ENCODE results near the gene TUBB8B.
"Not testable (repeated sequence)": the region's sequence is repeated elsewhere in the genome, so short reads cannot be mapped to it uniquely, and the experiment has no call there.

Gene TUBB8B

DNA sequence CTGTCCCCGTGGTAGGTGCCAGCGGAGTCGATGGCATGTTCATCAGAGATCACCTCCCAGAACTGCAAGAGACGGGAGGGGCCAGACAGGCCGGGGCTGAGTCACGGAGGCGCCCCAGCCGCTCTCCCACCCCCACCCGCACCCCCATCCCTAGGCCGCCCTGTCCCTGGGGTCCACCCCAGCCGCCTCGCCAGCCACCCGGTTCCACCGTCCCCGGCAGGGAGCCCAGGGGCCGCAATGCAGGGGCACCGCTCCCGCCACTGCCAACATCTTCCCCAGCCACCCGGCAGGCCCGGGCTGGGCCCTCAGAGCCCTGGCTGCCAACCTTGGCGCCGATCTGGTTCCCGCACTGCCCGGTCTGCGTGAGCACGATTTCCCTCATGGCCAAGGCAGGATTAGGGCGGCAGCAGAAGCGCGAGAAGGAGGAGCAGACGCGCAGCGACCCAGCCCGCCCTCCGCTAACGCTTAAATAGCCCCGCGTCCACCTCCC is at the start of gene TUBB8B:
Gene TUBB8B, minus strand, starts transcription at position 440 of the 490 bp plus-strand sequence. Its CDS starts 58 bp downstream, at position 382.
- not testable (repeated sequence) for DNase-seq (ENCODE audit: low spot score)

DNA sequence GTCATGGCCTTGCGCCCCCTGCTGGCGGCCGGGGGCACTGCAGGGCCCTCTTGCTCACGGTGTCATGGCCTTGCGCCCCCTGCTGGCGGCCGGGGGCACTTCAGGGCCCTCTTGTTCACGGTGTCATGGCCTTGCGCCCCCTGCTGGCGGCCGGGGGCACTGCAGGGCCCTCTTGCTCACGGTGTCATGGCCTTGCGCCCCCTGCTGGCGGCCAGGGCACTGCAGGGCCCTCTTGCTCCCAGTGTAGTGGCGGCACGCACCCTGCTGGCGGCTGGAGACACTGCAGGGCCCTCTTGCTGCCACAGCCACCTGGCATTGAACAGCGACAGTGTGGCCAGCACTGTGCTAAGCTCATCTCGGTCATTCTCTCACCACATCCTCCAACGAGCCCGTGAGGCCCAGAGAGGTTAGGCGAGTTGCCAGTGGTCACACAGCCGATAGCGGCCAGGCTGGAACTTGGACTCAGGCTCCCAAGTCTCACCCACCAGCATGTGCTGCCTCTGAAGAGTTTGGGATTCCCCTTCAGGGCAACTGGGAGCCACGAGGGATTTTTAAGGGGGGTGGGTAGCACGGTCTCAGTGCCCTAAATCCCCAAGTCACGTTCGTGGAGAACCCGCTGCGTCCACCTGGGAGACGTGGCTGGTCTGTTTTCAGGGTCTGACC is 48.0 kb upstream of the TUBB8B start:
- not testable (repeated sequence) for DNase-seq (ENCODE audit: low spot score)

DNA sequence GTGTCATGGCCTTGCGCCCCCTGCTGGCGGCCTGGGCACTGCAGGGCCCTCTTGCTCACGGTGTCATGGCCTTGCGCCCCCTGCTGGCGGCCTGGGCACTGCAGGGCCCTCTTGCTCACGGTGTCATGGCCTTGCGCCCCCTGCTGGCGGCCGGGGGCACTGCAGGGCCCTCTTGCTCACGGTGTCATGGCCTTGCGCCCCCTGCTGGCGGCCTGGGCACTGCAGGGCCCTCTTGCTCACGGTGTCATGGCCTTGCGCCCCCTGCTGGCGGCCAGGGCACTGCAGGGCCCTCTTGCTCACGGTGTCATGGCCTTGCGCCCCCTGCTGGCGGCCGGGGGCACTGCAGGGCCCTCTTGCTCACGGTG is 47.3 kb upstream of the TUBB8B start:
- not testable (repeated sequence) for DNase-seq (ENCODE audit: low spot score)

DNA sequence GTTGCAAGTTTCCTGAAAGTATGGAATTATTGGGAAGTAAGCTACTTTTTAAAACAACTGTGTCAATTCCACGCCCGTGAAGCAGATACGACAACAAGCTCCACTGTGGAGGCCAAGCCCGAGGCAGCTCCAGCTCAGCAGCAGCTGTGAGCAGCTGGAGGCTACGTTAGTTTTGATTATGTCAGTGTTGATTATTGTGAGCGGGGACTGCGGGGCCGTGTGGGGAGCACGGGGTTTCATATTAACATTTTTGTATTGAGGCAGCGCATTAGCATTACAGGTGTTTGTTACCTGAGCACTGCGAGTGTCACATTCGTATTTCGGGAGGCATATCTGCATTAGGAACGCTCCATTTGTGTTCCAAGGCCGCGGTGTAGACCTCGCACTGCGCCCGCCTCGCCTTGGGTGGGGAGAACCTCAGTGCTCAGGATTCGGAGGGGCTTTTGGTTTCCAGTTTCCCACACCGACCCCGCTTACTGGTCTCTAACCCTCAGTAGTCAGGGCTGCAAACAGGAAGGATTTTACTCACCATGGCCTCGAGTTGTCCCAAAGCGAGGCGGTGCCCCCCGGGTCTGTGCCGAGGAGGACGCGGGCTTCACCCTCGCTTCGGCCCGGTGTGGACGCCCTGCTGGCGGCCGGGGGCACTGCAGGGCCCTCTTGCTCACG is 46.8 kb upstream of the TUBB8B start:
- DNase-seq (ENCODE audit: low spot score): not testable (repeated sequence)

DNA sequence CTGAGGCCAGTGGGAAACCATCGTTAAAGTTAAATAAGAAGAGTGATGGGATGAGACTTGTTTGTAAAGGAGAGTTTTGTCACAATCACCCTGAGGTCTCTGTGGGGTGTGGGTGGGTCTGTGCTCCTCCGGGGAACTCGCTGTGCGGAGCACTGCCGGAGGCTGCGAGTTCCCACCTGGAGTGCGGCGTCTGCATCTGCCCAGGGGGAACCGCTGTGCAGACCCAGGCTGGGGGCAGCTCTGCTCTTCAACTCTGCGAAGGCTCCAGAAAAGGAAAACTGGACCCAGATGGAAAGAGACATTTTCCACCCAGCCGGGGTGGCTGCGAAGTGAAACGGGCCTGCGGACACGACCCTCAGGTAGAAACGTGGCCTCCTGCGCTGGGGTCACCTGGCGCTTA is 46.2 kb upstream of the TUBB8B start:
- not testable (repeated sequence) for DNase-seq (ENCODE audit: low spot score)

DNA sequence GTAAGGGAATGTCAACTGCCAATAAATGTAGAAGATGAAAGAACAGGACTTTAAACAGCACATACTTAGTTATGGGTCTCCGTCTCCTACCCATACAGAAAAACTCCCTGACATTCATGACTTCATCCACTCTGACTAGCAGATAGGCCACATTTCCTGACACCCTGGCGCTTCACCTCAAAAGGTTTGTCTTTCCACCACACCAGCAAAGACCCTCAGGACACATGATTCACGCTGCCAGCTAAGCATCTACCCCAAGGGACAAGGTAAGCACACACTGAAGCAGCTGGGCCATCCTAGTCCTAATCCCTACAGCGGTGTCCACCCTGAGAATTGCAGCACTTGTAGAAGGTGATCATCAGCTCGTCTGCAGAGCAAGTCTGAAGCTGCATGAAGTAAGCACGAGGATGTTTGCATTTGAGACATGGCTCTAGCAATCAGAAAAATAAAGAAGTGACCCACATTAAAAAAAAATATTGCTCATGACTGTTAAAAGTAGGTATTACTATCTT is 44.5 kb upstream of the TUBB8B start:
- not testable (repeated sequence) for DNase-seq (ENCODE audit: low spot score)

DNA sequence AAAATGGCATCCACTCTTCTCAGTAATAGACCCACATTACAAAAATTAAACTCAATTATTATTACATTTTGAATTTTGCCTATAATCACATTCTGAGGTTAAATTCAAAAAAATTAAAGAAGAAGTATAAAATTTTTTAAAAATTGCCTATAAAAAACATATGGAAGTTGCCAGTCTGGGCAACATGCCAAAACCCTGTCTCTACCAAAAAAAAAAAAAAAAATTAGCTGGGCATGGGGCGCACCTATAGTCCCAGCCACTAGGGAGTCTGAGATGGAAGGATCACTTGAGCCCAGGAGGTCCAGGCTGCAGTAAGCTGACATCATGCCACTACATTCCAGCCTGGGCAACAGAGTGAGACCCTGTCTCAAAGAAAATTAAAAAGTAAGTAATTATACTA is 42.1 kb upstream of the TUBB8B start:
- not testable (repeated sequence) for DNase-seq (ENCODE audit: low spot score)

DNA sequence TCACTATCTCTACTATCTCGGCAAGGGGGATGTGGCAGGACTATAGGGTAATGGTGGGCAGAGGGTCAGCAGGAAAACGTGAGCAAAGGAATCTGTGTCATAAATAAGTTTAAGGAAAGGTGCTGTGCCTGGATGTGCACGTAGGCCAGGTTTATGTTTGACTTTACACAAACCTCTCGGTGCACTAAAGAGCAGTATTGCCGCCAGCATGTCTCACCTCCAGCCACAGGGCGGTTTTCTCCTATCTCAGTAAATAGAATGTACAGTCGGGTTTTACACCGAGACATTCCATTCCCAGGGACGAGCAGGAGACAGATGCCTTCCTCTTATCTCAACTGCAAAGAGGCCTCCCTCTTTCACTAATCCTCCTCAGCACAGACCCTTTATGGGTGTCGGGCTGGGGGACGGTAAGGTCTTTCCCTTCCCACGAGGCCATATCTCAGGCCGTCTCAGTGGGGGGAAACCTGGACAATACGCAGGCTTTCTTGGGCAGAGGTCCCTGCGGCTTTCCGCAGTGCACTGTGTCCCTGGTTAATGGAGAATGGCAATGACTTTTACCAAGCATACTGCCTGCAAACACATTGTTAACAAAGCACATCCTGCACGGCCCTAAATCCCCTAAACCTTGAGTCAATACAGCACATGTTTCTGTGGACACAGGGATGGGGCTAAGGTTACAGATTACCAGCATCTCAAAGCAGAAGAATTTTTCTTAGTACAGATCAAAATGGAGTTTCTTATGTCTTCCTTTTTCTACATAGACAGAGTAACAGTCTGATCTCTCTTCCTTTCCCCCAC is 41.2 kb upstream of the TUBB8B start:
- not testable (repeated sequence) for DNase-seq (ENCODE audit: low spot score)

DNA sequence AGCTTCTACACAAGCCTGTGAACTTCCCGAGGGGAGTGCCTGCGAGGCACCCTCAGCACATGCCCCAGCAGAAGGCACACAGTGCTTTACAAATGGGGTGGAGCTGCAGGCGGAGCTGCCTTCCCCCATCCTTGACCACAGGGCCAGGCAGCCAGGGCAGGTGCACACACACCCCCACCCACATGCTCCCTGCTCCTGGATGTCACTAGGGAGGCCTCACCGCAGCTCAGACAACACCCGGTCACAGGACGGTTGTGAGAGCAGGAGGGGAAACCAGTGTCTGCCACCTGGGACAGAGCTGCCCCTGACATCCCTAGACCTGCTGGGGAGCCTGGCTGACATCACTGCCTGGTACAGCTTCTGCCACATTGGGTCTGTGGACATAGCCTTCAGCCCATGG is 39.7 kb upstream of the TUBB8B start:
- DNase-seq (ENCODE audit: low spot score): not testable (repeated sequence)

DNA sequence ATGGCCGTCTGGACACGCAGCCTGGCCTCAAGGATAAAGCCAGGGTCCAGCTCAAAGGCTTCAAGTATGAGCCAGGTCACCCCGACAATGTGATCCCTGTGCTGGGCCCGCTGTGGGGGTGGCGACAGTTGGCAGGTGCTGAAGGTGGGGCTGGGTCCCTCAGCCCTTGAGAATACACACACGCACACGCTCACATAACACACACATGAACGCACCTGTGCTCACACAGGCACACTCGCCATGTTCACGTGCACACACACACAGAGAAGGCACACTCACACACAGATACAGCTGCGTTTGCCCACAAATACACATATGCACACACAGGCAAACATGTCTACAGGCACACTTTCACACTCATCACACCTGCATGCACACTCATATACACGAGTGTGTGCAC is 35.4 kb upstream of the TUBB8B start:
- not testable (repeated sequence) for DNase-seq (ENCODE audit: low spot score)

DNA sequence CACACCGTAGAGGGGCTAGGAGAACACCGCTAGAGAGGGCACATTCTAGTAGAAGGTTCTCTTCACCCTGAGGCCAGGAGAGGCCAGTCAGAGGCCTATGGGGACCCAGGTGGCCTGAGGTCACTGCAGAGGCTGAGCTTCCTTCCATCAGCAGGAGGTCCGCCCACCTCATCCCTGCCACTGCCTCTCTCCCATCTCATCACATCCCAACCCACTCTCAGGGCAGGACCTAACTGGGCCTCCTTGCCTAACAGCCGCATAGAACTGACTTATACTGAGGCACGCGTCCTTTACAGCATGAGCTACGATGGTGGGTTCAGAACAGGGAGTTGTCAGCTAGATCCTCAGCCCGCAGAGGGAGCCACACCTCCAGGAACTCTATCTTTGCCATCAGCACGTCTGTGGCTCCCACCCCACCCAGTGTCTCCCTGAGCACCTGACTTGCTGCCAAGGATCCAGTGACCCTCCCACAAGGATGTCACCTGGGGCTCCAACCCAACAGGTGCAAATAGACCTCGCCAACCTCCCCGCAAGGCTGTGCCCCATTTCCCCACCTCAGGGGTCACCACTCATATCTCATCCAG is 33.3 kb upstream of the TUBB8B start:
- DNase-seq (ENCODE audit: low spot score): not testable (repeated sequence)

DNA sequence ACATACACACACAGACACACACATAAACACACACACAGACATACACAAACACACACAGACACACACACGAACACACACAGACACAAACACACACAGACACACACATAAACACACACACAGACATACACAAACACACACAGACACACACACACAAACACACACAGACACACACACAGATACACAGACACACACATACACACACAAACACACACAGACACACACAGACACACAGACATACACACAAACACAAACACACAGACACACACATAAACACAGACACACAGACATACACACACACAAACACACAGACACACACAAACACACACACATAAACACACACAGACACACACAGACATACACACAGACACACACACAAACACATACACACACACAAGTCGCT is 31.5 kb upstream of the TUBB8B start:
- DNase-seq (ENCODE audit: low spot score): not testable (repeated sequence)

DNA sequence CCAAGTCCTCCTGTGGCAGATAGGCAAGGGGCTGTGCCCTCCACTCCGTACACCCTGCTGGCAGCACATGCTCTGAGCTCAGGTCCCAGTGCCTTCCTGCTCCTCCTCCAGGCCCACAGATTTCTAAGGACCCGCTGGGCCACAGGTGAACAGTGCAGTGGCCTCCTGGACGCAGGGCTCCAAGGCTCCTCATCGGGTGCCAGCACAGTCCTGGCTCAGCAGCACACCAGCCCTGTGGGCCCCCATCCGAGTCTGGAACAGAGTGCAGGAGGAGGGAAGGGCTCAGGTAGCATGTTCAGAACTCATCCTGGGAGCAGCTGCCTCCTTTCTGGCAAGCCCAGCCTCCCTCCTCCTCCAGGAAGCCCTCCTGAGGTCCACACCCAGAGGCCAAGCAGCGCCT is 30.8 kb upstream of the TUBB8B start:
- not testable (repeated sequence) for DNase-seq (ENCODE audit: low spot score)

DNA sequence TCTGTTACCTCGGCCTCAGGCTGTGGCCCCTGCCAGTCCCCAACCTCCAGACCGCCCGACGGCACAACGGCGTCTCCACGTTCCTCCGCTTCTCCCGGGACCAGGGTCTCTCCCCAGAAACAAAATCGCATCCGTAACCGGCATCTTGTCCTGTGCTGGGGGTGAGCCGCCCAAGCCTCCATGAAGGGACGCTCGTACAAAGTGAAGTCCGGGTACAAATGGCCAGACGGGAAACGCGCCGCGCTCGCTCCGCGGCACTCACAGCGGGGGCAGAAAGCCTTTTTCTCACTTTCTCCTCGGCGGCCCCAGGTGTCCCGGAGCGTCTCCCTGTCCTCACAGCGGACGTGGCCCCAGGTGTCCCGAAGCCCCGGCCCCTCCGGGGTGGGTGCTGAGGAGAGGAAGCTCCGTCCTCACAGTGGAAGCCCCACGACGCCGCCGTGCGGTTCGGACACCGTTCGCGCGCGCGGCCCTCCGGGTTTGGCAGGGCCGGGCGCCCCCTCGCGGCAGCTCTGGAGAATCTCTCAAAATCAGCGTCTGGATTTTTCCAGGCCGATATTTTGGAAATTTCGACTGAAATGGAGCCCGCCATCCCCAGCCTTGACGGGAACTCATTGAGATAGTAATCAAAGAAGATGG is 26.2 kb upstream of the TUBB8B start:
- not testable (repeated sequence) for DNase-seq (ENCODE audit: low spot score)

DNA sequence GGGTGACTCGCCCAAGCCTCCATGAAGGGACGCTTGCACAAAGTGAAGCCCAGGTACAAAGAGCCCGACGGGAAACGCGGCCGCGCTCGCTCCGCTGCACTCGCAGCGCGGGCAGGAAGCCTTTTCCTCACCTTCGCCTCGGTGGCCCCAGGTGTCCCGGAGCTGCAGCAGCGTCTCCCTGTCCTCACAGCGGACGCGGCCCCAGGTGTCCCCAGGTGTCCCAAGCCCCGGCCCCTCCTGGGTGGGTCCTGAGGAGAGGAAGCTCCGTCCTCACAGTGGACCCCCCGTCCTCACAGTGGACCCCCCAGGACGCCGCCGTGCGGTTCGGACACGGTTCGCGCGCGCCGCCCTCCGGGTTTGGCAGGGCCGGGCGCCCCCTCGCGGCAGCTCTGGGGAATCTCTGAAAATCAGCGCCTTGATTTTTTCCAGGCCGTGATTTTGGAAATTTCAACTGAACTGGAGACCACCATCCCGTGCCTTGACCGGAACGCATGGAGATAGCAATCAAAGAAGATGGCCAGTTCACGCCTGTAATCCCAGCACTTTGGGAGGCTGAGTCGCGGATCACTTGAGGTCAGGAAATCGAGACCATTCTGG is 23.9 kb upstream of the TUBB8B start:
- not testable (repeated sequence) for DNase-seq (ENCODE audit: low spot score)

DNA sequence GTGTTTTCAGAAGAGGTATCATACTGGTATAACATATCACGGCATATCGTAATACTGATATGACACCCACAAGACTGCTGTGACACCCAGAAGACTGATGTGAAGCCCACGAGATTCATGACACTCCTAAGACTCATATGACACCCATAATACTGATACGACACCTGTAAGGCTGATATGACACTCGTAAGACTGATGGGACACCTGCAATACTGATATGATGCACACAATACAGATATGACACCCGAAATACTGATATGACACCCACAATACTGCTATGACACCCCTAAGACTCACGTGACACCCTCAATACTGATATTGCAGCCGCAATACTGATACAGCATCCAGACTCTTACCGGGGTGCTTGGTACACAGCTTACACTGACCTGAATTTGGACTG is 18.3 kb upstream of the TUBB8B start:
- not testable (repeated sequence) for DNase-seq (ENCODE audit: low spot score)

DNA sequence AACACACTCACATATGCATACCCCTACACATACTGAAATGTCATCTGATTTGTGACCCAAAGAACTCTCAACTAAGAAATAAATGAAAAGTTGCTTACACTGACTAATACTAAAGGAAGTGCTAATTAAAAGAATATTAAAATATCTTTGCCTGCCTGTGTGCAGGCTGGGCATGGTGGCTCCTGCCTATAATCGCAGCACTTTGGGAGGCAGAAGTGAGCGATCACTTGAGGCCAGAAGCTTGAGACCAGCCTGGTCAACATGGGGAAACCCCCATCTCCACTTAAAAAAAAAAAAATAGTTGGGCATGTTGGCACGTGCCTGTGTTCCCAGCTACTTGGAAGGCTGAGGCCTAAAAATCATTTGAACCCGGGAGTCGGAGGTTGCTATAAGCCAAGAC is 14.9 kb upstream of the TUBB8B start:
- DNase-seq (ENCODE audit: low spot score): not testable (repeated sequence)

DNA sequence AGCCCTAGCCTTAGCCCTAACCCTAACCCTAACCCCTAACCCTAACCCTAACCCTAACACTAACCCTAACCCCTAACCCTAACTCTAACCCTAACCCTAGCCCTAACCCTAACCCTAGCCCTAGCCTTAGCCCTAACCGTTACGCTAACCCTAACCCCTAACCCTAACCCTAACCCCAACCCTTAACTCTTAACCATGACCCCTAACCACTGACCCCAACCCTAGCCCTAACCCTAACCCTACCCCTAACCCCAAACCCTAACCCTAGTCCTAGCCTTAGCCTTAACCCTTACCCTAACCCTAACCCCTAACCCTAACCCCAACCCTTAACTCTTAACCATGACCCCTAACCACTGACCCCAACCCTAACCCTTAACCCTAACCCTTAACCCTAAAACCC is 14.2 kb upstream of the TUBB8B start:
- not testable (repeated sequence) for DNase-seq (ENCODE audit: low spot score)

DNA sequence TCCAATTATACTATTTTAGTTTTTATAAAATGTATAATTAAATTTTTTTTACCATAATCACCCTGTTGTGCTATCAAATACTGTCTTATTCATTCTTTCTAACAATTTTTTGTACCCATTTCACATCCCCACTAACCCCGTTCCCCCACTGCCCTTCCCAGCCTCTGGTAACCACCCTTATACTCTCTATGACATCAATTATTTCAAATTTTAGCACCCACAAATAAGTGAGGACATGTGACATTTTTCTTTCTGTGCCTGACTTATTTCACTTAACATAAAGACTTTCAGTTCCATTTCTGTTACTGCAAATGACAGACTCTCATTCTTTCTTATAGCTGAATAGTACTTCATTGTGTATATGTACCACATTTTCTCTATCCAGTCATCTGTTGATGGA is 5.0 kb upstream of the TUBB8B start:
- DNase-seq (ENCODE audit: low spot score): not testable (repeated sequence)

DNA sequence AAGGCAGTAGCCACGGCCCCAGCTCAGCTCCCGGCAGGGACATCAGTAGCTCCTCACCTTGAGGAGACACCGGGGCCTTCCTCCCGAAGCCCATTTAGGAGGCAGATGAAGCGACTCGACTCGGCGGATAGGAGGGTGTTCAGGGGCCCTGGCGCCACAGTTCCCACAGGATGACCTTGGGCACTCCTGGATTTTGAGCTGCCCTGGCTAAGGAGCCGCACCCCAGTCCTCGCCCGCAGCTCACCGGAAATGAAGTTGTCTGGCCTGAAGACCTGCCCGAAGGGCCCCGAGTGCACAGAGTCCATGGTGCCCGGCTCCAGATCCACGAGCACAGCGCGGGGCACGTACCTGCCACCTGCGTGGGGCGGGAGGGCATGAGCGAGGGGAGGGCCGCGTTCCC is 719 bp downstream of the TUBB8B start:
- not testable (repeated sequence) for DNase-seq (ENCODE audit: low spot score)

DNA sequence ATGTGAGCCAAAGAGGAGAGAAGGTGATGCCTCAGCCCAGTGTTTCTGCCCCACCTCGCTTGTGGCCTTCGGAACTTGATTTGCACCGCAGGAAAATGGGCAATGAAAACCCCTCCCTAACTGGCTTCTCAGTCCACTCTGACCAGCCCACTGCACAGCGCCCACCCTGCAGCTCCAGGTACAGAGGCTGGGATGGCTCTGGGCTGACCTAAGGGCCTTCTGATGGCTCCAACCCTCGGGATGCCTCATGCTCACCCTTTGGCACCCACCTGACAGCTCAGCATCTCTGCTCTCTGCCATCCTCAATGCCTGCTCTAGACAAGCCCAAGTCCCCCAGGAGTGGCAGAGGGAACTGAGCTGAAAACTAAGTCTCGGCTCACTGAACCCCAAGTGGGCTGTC is 36.2 kb downstream of the TUBB8B start:
- DNase-seq (ENCODE audit: low spot score): not testable (repeated sequence)
